A673 (cell line): ENCODE results near the gene EZH2.

ENCODE experiments used
- CTCF ChIP-seq: fragments of 300-800, 200-600 bp; sonication (generic); conservative IDR thresholded peaks from 2 replicates; pipeline ENCODE4 v1.5.1; 2017; ENCODE audit warnings: low read depth, mild to moderate bottlenecking, antibody characterized with exemption, low read length, moderate library complexity, mixed read lengths
- EZH2 ChIP-seq: fragments of 200-600 bp; sonication (generic); IDR thresholded peaks from 2 replicates; pipeline ENCODE4 v1.6.1; 2017; ENCODE audit warnings: borderline replicate concordance, low read depth, mild to moderate bottlenecking, mixed read lengths, antibody characterized with exemption, low read length; ENCODE audit not compliant: poor library complexity, severe bottlenecking

- TF ChIP-seq CTCF (no peak), EZH2 (no peak)
These were observed 6.6 kb downstream of the EZH2 start for GRCh38 chr7:148877517-148877916.
